Measurements from ENCODE around the gene WDR53.
A peak's percentile ranks its signal among the peaks of the same experiment; 100 is the strongest.

Gene WDR53

GRCh38 chr3:196559826-196560225 is 8.5 kb downstream of the WDR53 start:
- Histone ChIP-seq H2AFZ (ENCODE audit: low read depth, low read length) (no peak overlapping the region), H2BK5ac (ENCODE audit: low read depth, low read length, poor library complexity, severe bottlenecking) (no peak overlapping the region), H3K27ac (ENCODE audit: low read length, poor library complexity, severe bottlenecking) (no peak overlapping the region), H3K79me1 (replicated peaks; ENCODE audit: low read length, poor library complexity, severe bottlenecking) (peaks cover 19% of the 10 kb centered on the region), H4K8ac (ENCODE audit: low read length) (no peak overlapping the region), H2BK12ac (ENCODE audit: low read length in 2 of 2) (no peak overlapping the region), H2AK5ac (ENCODE audit: low read length, severe bottlenecking) (no peak overlapping the region), H3K4me1 (ENCODE audit: control insufficient read depth, insufficient read depth, low read depth, low read length) (peaks cover 3% of the 10 kb centered on the region), H3K14ac (ENCODE audit: low read length in 2 of 2) (no peak overlapping the region), H3K4me3 (ENCODE audit: insufficient read depth in 1 of 2, low read depth in 1 of 2, low read length in 2 of 2) (no peak overlapping the region), H3K18ac (ENCODE audit: low read depth in 1 of 2, low read length in 2 of 2) (no peak overlapping the region), H3K4me2 (ENCODE audit: low read length, poor library complexity, severe bottlenecking) (no peak overlapping the region), H2BK15ac (ENCODE audit: low read depth, poor library complexity, severe bottlenecking) (no peak overlapping the region), H3K9me3 (ENCODE audit: control insufficient read depth, low read length) (no peaks in the 10 kb centered on the region), H3K4ac (ENCODE audit: low read depth in 1 of 2, low read length in 2 of 2) (no peak overlapping the region), H3K23ac (ENCODE audit: low read length in 2 of 2) (no peak overlapping the region), H4K91ac (ENCODE audit: low read length) (no peak overlapping the region), H3K27me3 (ENCODE audit: control insufficient read depth in 1 of 2, insufficient read depth in 1 of 2, low read length in 2 of 2) (no peaks in the 10 kb centered on the region), H3K36me3 (ENCODE audit: control insufficient read depth in 1 of 2, insufficient read depth in 2 of 2, low read depth in 1 of 2, low read length in 2 of 2) (peaks cover 13 to 33% of the 10 kb centered on the region in 2 experiments), H2BK120ac (ENCODE audit: low read depth, low read length) (no peak overlapping the region), H3K9ac (ENCODE audit: low read length) (no peak overlapping the region)
- 6% methylated on average over 3 of the region's 3 CpGs for WGBS
- DNase-seq, result peak; percentile 17

GRCh38 chr3:196558476-196558875 is 9.9 kb downstream of the WDR53 start:
- Histone ChIP-seq H2BK15ac (ENCODE audit: low read depth, poor library complexity, severe bottlenecking) (no peak overlapping the region), H3K9ac (ENCODE audit: low read length) (no peak overlapping the region), H3K79me1 (replicated peaks; ENCODE audit: low read length, poor library complexity, severe bottlenecking) (peaks cover 18% of the 10 kb centered on the region), H3K14ac (ENCODE audit: low read length in 2 of 2) (no peak overlapping the region), H3K27ac (ENCODE audit: low read length, poor library complexity, severe bottlenecking) (no peak overlapping the region), H3K23ac (ENCODE audit: low read length in 2 of 2) (no peak overlapping the region), H2BK12ac (ENCODE audit: low read length in 2 of 2) (no peak overlapping the region), H2BK120ac (ENCODE audit: low read depth, low read length) (no peak overlapping the region), H3K4me1 (ENCODE audit: control insufficient read depth, insufficient read depth, low read depth, low read length) (peaks cover under 1% of the 10 kb centered on the region), H3K4me2 (ENCODE audit: low read length, poor library complexity, severe bottlenecking) (no peak overlapping the region), H3K18ac (ENCODE audit: low read depth in 1 of 2, low read length in 2 of 2) (no peak overlapping the region), H2AFZ (ENCODE audit: low read depth, low read length) (no peak overlapping the region), H2BK5ac (ENCODE audit: low read depth, low read length, poor library complexity, severe bottlenecking) (no peak overlapping the region), H4K91ac (ENCODE audit: low read length) (no peak overlapping the region), H3K27me3 (ENCODE audit: control insufficient read depth in 1 of 2, insufficient read depth in 1 of 2, low read length in 2 of 2) (no peaks in the 10 kb centered on the region), H3K4me3 (ENCODE audit: insufficient read depth in 1 of 2, low read depth in 1 of 2, low read length in 2 of 2) (no peak overlapping the region), H3K9me3 (ENCODE audit: control insufficient read depth, low read length) (no peaks in the 10 kb centered on the region), H2AK5ac (ENCODE audit: low read length, severe bottlenecking) (no peak overlapping the region), H4K8ac (ENCODE audit: low read length) (no peak overlapping the region), H3K4ac (ENCODE audit: low read depth in 1 of 2, low read length in 2 of 2) (no peak overlapping the region), H3K36me3 (ENCODE audit: control insufficient read depth in 1 of 2, insufficient read depth in 2 of 2, low read depth in 1 of 2, low read length in 2 of 2) (peaks cover 13 to 33% of the 10 kb centered on the region in 2 experiments)
- DNase-seq, result no peak

- H3K9me3 ChIP-seq (ENCODE audit: control insufficient read depth, low read length), result no peaks in the 10 kb centered on the region
- H2BK5ac ChIP-seq (ENCODE audit: low read depth, low read length, poor library complexity, severe bottlenecking), result no peak overlapping the region
- DNase-seq, result no peak
- H3K27ac ChIP-seq (ENCODE audit: low read length, poor library complexity, severe bottlenecking), result no peak overlapping the region
- H4K8ac ChIP-seq (ENCODE audit: low read length), result no peak overlapping the region
- no peak overlapping the region for H3K14ac ChIP-seq (ENCODE audit: low read length in 2 of 2)
- H3K23ac ChIP-seq (ENCODE audit: low read length in 2 of 2), result no peak overlapping the region
- no peak overlapping the region for H3K9ac ChIP-seq (ENCODE audit: low read length)
- 90% methylated on average over 3 of the region's 5 CpGs for WGBS
- H2AFZ ChIP-seq (ENCODE audit: low read depth, low read length), result no peak overlapping the region
- no peak overlapping the region for H2BK120ac ChIP-seq (ENCODE audit: low read depth, low read length)
- peaks cover 13% of the 10 kb centered on the region for H3K79me1 ChIP-seq (replicated peaks; ENCODE audit: low read length, poor library complexity, severe bottlenecking)
- H4K91ac ChIP-seq (ENCODE audit: low read length), result no peak overlapping the region
- H2BK12ac ChIP-seq (ENCODE audit: low read length in 2 of 2), result no peak overlapping the region
- H2BK15ac ChIP-seq (ENCODE audit: low read depth, poor library complexity, severe bottlenecking), result no peak overlapping the region
- no peaks in the 10 kb centered on the region for H3K4me1 ChIP-seq (ENCODE audit: control insufficient read depth, insufficient read depth, low read depth, low read length)
- H3K4me3 ChIP-seq (ENCODE audit: insufficient read depth in 1 of 2, low read depth in 1 of 2, low read length in 2 of 2), result no peak overlapping the region
- no peak overlapping the region for H3K18ac ChIP-seq (ENCODE audit: low read depth in 1 of 2, low read length in 2 of 2)
- no peak overlapping the region for H3K4me2 ChIP-seq (ENCODE audit: low read length, poor library complexity, severe bottlenecking)
- peaks cover 13 to 33% of the 10 kb centered on the region in 2 experiments for H3K36me3 ChIP-seq (ENCODE audit: control insufficient read depth in 1 of 2, insufficient read depth in 2 of 2, low read depth in 1 of 2, low read length in 2 of 2)
- H3K4ac ChIP-seq (ENCODE audit: low read depth in 1 of 2, low read length in 2 of 2), result no peak overlapping the region
- no peaks in the 10 kb centered on the region for H3K27me3 ChIP-seq (ENCODE audit: control insufficient read depth in 1 of 2, insufficient read depth in 1 of 2, low read length in 2 of 2)
- no peak overlapping the region for H2AK5ac ChIP-seq (ENCODE audit: low read length, severe bottlenecking)
Measured at GRCh38 chr3:196557236-196557635, 11.1 kb downstream of the WDR53 start.

GRCh38 chr3:196555295-196555694 is 13.1 kb downstream of the WDR53 start:
- Histone ChIP-seq H3K4me2 (ENCODE audit: low read length, poor library complexity, severe bottlenecking) (no peak overlapping the region), H2BK12ac (ENCODE audit: low read length in 2 of 2) (no peak overlapping the region), H3K27me3 (ENCODE audit: control insufficient read depth in 1 of 2, insufficient read depth in 1 of 2, low read length in 2 of 2) (no peaks in the 10 kb centered on the region), H2BK5ac (ENCODE audit: low read depth, low read length, poor library complexity, severe bottlenecking) (no peak overlapping the region), H3K79me1 (replicated peaks; ENCODE audit: low read length, poor library complexity, severe bottlenecking) (peaks cover 7% of the 10 kb centered on the region), H3K36me3 (ENCODE audit: control insufficient read depth in 1 of 2, insufficient read depth in 2 of 2, low read depth in 1 of 2, low read length in 2 of 2) (peaks cover 5 to 22% of the 10 kb centered on the region in 2 experiments), H2AFZ (ENCODE audit: low read depth, low read length) (no peak overlapping the region), H3K4ac (ENCODE audit: low read depth in 1 of 2, low read length in 2 of 2) (no peak overlapping the region), H4K8ac (ENCODE audit: low read length) (no peak overlapping the region), H3K9me3 (ENCODE audit: control insufficient read depth, low read length) (no peaks in the 10 kb centered on the region), H3K9ac (ENCODE audit: low read length) (no peak overlapping the region), H3K23ac (ENCODE audit: low read length in 2 of 2) (no peak overlapping the region), H3K4me3 (ENCODE audit: insufficient read depth in 1 of 2, low read depth in 1 of 2, low read length in 2 of 2) (no peak overlapping the region), H2AK5ac (ENCODE audit: low read length, severe bottlenecking) (no peak overlapping the region), H3K4me1 (ENCODE audit: control insufficient read depth, insufficient read depth, low read depth, low read length) (no peaks in the 10 kb centered on the region), H3K27ac (ENCODE audit: low read length, poor library complexity, severe bottlenecking) (no peak overlapping the region), H3K18ac (ENCODE audit: low read depth in 1 of 2, low read length in 2 of 2) (no peak overlapping the region), H3K14ac (ENCODE audit: low read length in 2 of 2) (no peak overlapping the region), H4K91ac (ENCODE audit: low read length) (no peak overlapping the region), H2BK120ac (ENCODE audit: low read depth, low read length) (no peak overlapping the region), H2BK15ac (ENCODE audit: low read depth, poor library complexity, severe bottlenecking) (no peak overlapping the region)
- no CpG with 5 or more reads among the region's 3 CpGs for WGBS
- no peak for DNase-seq

Measured in mesenchymal stem cell (in vitro differentiated cells and primary cell).